ENCODE measurements around the gene IL12RB1.

GRCh38 chr19:18098891-18099622, 12.3 kb upstream of the IL12RB1 start:
- TF ChIP-seq POLR2A (IDR thresholded peaks at IDR 0.05) = no peak
- TF ChIP-seq CTCF (IDR thresholded peaks at IDR 0.05) = no peak

Data from adrenal gland (tissue), 5 donors.